Spinal cord (tissue), 10 donors: ENCODE data around the gene RPUSD1. TPM values are rescaled to one million over a fixed set of nuclear protein-coding genes. Genes with fewer than 3 reads are reported as not detected.

Experiments
- DNase-seq, 6 donors: peaks; one replicate each; pipeline versions ENCODE4 v3.0.0 to v3.0.0-alpha.2; 2013 to 2015; ENCODE audit warnings: low spot score in 6 of 6, low read depth in 4 of 6
- H3K27ac ChIP-seq: one replicate; pipeline ENCODE4 v1.5.1; 2013; ENCODE audit warnings: low read depth, low read length, control low read depth
- H3K27me3 ChIP-seq: one replicate; pipeline ENCODE4 v1.6.1; 2013; ENCODE audit warnings: low read length; ENCODE audit not compliant: control insufficient read depth, insufficient read depth
- H3K36me3 ChIP-seq: one replicate; pipeline ENCODE4 v1.6.1; 2013; ENCODE audit warnings: low read length; ENCODE audit not compliant: control insufficient read depth, insufficient read depth
- H3K4me1 ChIP-seq: one replicate; pipeline ENCODE4 v1.6.1; 2013; ENCODE audit warnings: low read length; ENCODE audit not compliant: control insufficient read depth, insufficient read depth
- H3K4me3 ChIP-seq: one replicate; pipeline ENCODE4 v1.5.1; 2013; ENCODE audit warnings: low read depth, low read length, control low read depth
- H3K9me3 ChIP-seq: one replicate; pipeline ENCODE4 v1.6.1; 2013; ENCODE audit warnings: low read length; ENCODE audit not compliant: control insufficient read depth, insufficient read depth
- WGBS: methylation state at CpG from one replicate; pipeline ENCODE4 v1.1.5; 2013; ENCODE audit warnings: missing lambda C conversion rate; ENCODE audit not compliant: insufficient coverage; 5-methylcytosine and 5-hydroxymethylcytosine counted together
- polyA plus RNA-seq, 2 donors: library from polyadenylated mRNA; unstranded; fragments of 120-200 nt; gene quantifications; one replicate each; pipeline ENCODE4 v1.2.1, GENCODE V29; 2013; ENCODE audit not compliant: insufficient read length in 2 of 2
- total RNA-seq, 2 donors: library from RNA; depleted of rRNA in 1 of 2; stranded (reverse); fragments of 120-200 nt in 1 of 2; fragments of >200 nt in 1 of 2; gene quantifications; one replicate each; pipeline versions ENCODE4 v1.2.3 to v1.2.4, GENCODE V29; 2013 to 2014
- donor health status: healthy.

Gene RPUSD1
- total and polyA plus RNA-seq, 4 donors: 9.3 to 23.9 (median 18.6) TPM

DNA sequence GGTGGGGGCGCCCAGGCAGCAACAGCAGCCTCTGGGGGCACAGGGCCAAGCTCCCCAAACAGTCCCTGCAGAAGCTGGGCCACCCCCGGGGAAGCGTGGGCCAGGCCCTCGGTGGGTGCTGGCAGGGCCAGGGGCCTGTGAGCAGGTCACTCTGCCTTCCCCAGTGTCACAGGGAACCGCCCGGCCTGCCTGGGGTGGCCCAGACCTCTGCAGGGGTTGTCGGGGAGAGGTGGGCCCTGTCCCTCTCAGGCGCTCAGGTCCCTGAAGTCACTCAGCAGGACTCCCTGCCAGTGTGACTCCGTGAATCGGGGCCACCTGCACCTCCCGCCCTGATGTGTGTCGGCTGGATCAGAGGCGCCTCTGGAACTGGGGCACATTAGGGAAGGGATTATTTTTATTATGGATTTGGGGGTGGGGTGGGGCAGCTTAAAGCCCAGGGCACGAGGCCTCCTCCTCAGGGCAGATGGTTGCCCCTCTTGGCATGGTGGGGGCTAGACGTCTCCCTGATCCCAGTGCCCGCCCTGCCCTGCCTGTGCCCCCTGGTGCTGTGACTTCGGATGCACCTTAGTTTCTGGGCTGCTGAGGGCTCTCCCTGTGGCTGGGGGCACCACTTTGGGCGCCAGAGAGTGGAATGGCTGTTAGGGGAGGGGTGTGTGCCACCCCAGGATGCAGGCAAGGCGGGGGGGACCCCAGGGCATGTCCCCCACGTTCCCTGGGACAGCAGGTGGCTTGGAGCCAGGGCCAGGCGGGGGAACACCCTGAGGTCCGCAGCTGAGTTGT, 13.6 kb upstream of the RPUSD1 start:
- no peak for DNase-seq
- Histone ChIP-seq H3K27me3 (peaks cover 47% of the 10 kb centered on the region), H3K27ac (no peak overlapping the region), H3K36me3 (peaks cover 38% of the 10 kb centered on the region), H3K4me3 (no peak overlapping the region), H3K9me3 (no peaks in the 10 kb centered on the region), H3K4me1 (peaks cover 17% of the 10 kb centered on the region)
- WGBS: 56% methylated on average over 22 of the region's 22 CpGs

- 19% methylated on average over 17 of the region's 17 CpGs for WGBS
- Histone ChIP-seq H3K36me3 (peaks cover 44% of the 10 kb centered on the region), H3K4me3 (no peak overlapping the region), H3K9me3 (no peaks in the 10 kb centered on the region), H3K27me3 (peaks cover 47% of the 10 kb centered on the region), H3K4me1 (peaks cover 11% of the 10 kb centered on the region), H3K27ac (no peak overlapping the region)
- DNase-seq: no peak
Observed at GRCh38 chr16:800834-801511, 12.8 kb upstream of the RPUSD1 start.

DNA sequence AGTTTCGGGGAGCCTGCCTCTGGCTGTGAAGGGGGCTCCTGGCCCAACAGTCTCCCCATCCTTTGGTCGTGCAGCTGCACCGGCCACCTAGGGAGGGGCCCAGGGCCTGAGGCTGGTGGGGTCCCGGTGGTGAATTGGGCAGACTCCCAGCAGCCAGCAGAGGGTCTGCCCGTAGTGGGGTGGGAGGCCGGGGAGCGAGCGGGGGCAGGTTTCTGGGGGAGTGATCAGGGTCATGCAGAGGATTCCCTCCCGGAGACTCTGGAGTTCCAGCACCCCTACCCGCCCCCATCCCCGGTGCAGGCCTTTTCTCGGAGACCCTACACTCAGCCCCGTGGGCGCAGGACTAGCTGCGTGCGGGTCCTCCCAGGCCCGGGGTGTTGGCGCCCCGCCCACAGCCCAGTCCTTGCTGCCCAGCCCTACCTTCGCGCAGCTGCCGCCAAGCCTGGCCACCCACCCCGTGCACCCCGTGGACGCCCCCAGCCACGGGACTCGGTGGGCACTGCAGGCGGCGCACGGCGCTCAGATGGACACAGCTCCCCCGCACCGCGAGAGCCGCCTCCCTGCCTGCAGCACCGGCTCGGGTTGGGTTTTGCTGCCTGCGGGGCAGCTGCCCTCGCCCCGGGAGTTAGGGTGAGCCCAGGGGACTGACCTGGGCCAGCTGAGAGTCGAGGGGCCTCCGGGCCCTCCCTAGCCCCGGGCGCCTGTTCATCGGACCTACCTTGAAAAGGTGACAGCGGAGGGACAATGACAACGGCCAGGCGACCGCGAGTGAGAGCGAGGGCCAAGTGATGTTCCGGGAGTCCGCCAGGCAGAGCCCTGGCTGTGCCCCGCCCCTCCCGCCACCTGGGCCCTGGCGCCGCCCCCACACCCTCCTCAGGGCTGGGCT, 12.0 kb upstream of the RPUSD1 start, which contains the start of gene GNG13:
Gene GNG13 (minus strand): TSS at position 787 of the 886 bp plus-strand sequence. CDS start 1,657 bp downstream, outside the sequence.
- H3K4me3 ChIP-seq: no peak within 1 kb of the TSS
- H3K4me1 ChIP-seq: peaks cover 6% of the 10 kb centered on the region
- no peak for DNase-seq
- peaks cover 42% of the 10 kb centered on the region for H3K36me3 ChIP-seq
- H3K9me3 ChIP-seq: no peaks in the 10 kb centered on the region
- H3K27me3 ChIP-seq: peaks cover 47% of the 10 kb centered on the region
- H3K27ac ChIP-seq: no peak within 1 kb of the TSS
- 3% methylated on average over 56 of the region's 57 CpGs for WGBS

- 72% methylated on average over 16 of the region's 22 CpGs for WGBS
- Histone ChIP-seq H3K4me3 (no peak overlapping the region), H3K36me3 (peaks cover 49% of the 10 kb centered on the region), H3K4me1 (peaks cover 6% of the 10 kb centered on the region), H3K9me3 (no peaks in the 10 kb centered on the region), H3K27me3 (peaks cover 47% of the 10 kb centered on the region), H3K27ac (no peak overlapping the region)
- DNase-seq: no peak
Observed at GRCh38 chr16:799111-799947, 11.1 kb upstream of the RPUSD1 start.

GRCh38 chr16:798666-799065, 10.5 kb upstream of the RPUSD1 start:
- H3K4me3 ChIP-seq: no peak overlapping the region
- peaks cover 56% of the 10 kb centered on the region for H3K36me3 ChIP-seq
- no peaks in the 10 kb centered on the region for H3K9me3 ChIP-seq
- H3K27me3 ChIP-seq: peaks cover 47% of the 10 kb centered on the region
- H3K27ac ChIP-seq: no peak overlapping the region
- peaks cover 6% of the 10 kb centered on the region for H3K4me1 ChIP-seq
- WGBS: 84% methylated on average over 19 of the region's 19 CpGs
- DNase-seq: no peak

GRCh38 chr16:797686-798085, 9.5 kb upstream of the RPUSD1 start:
- H3K27me3 ChIP-seq: peaks cover 38% of the 10 kb centered on the region
- H3K9me3 ChIP-seq: no peaks in the 10 kb centered on the region
- peaks cover 65% of the 10 kb centered on the region for H3K36me3 ChIP-seq
- no peak overlapping the region for H3K4me3 ChIP-seq
- peaks cover 6% of the 10 kb centered on the region for H3K4me1 ChIP-seq
- 97% methylated on average over 19 of the region's 22 CpGs for WGBS
- H3K27ac ChIP-seq: no peak overlapping the region
- DNase-seq: no peak

- no peak for DNase-seq
- 100% methylated on average over 2 of the region's 2 CpGs for WGBS
- Histone ChIP-seq H3K4me3 (no peak overlapping the region), H3K27ac (no peak overlapping the region), H3K4me1 (peaks cover 6% of the 10 kb centered on the region), H3K9me3 (no peaks in the 10 kb centered on the region), H3K27me3 (peaks cover 32% of the 10 kb centered on the region), H3K36me3 (peaks cover 72% of the 10 kb centered on the region)
Observed at GRCh38 chr16:797120-797420, 8.9 kb upstream of the RPUSD1 start.

DNA sequence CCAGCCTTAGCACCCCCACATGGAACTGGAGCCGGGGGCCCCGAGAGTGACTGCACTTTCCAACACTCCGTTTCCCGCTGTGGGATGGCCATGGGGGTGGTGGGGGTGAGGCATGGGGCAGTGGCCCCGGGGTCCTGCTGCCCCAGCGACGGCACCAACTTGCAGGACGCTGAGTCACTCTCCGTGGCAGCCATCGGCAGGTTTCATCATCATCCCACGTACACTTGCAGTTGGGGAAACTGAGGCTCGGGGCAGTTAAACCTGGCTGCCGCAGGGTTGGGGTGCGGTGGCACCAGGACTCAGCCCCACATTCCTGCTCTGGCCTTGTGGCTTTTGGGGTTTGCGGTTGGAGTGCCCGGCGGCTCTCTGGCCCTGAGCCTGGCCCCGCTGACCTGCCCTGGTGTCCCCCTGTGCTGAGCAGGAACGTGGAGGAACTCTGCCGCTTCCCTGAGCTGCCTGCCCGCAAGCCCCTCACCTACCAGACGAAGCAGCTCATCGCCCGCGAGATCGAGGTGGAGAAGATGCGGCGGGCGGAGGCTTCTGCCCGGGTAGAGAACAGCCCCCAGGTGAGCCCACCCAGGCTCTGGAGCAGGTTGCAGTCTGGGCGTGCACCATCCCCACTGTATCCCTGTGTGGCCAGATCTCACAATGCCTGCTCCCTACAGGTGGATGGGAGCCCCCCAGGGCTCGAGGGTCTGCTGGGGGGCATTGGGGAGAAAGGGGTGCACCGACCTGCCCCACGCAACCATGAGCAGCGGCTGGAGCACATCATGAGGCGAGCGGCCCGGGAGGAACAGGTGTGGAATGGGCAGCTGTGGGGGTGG, 8.3 kb upstream of the RPUSD1 start:
- Histone ChIP-seq H3K9me3 (no peaks in the 10 kb centered on the region), H3K36me3 (peaks cover 77% of the 10 kb centered on the region), H3K27ac (no peak overlapping the region), H3K4me1 (peaks cover 6% of the 10 kb centered on the region), H3K27me3 (peaks cover 26% of the 10 kb centered on the region), H3K4me3 (no peak overlapping the region)
- DNase-seq: no peak
- WGBS: 96% methylated on average over 30 of the region's 38 CpGs
